Measurements from ENCODE around the gene SMTNL2. TPM values are rescaled to one million over a fixed set of nuclear protein-coding genes. Genes with fewer than 3 reads are reported as not detected.

Gene SMTNL2
- total and polyA plus RNA-seq, 9 of the 15 experiments (the other 6 are each of a cell fraction or from before 2014, with no cell fraction given) = not detected

DNA sequence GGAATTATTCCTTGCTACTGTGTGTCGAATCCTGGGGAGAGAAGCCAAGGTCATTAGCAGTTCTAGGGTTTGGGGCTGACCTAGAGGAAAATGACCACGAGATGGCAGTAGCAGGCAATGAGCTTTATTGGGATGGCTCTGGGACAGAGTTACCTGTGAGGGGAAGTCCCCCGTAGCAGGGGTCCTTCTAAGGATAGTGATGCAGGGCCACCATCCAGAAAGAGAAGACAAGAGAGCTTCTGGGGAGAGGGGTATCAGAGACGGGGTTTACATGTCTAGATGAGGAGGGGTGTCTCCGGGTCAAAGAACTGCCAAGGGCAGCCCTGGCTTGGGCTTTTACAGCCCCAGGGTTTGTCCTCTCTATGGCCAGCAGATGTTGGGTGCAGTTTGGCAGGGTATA is 17.5 kb upstream of the SMTNL2 start:
- Histone ChIP-seq H3K27me3 (ENCODE audit: control insufficient read depth in 2 of 2, insufficient read depth in 2 of 2, low read length in 2 of 2) (peaks cover 9 to 15% of the 10 kb centered on the region in 2 experiments; a peak in 4 of 5 replicates), H3K79me2 (ENCODE audit: control insufficient read depth, insufficient read depth, low read length) (no peaks in the 10 kb centered on the region), H3K9me3 (replicated peaks; ENCODE audit: control insufficient read depth, insufficient read depth, low read depth, low read length) (no peaks in the 10 kb centered on the region), H3K4me1 (replicated peaks in 1 of 2; ENCODE audit: control insufficient read depth in 2 of 2, insufficient read depth in 2 of 2, low read length in 2 of 2) (no peaks in the 10 kb centered on the region; a peak in 1 of 5 replicates), H3K36me3 (ENCODE audit: control insufficient read depth, insufficient read depth, low read length) (no peaks in the 10 kb centered on the region), H3K4me2 (ENCODE audit: insufficient read depth, low read length) (no peak overlapping the region), H3K9ac (ENCODE audit: insufficient read depth in 1 of 2, low read depth in 2 of 2, low read length in 2 of 2) (no peak overlapping the region), H3K4me3 (no peak overlapping the region), H3K27ac (ENCODE audit: extremely low read depth, low read depth, low read length) (no peak overlapping the region), H3K9me1 (ENCODE audit: control insufficient read depth, insufficient read depth, low read length) (no peaks in the 10 kb centered on the region), H2AFZ (ENCODE audit: low read depth, low read length) (no peak overlapping the region), H4K20me1 (replicated peaks; ENCODE audit: control insufficient read depth, insufficient read depth, low read length) (no peaks in the 10 kb centered on the region)
- no peak for TF ChIP-seq SREBF1 (IDR thresholded peaks at IDR 0.05; ENCODE audit: borderline replicate concordance, low read depth, low read length)
- TF ChIP-seq, protein P1, sequence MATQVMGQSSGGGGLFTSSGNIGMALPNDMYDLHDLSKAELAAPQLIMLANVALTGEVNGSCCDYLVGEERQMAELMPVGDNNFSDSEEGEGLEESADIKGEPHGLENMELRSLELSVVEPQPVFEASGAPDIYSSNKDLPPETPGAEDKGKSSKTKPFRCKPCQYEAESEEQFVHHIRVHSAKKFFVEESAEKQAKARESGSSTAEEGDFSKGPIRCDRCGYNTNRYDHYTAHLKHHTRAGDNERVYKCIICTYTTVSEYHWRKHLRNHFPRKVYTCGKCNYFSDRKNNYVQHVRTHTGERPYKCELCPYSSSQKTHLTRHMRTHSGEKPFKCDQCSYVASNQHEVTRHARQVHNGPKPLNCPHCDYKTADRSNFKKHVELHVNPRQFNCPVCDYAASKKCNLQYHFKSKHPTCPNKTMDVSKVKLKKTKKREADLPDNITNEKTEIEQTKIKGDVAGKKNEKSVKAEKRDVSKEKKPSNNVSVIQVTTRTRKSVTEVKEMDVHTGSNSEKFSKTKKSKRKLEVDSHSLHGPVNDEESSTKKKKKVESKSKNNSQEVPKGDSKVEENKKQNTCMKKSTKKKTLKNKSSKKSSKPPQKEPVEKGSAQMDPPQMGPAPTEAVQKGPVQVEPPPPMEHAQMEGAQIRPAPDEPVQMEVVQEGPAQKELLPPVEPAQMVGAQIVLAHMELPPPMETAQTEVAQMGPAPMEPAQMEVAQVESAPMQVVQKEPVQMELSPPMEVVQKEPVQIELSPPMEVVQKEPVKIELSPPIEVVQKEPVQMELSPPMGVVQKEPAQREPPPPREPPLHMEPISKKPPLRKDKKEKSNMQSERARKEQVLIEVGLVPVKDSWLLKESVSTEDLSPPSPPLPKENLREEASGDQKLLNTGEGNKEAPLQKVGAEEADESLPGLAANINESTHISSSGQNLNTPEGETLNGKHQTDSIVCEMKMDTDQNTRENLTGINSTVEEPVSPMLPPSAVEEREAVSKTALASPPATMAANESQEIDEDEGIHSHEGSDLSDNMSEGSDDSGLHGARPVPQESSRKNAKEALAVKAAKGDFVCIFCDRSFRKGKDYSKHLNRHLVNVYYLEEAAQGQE (IDR thresholded peaks at IDR 0.05; ENCODE audit: borderline replicate concordance) = peak; percentile 50; the same call in 1 of the 2 replicates
- TF ChIP-seq, protein P1 (CRISPR knock-in tag; IDR thresholded peaks at IDR 0.05; ENCODE audit: low read depth) = no peak
- TF ChIP-seq SMC3 (conservative IDR thresholded peaks at IDR 0.05; ENCODE audit: insufficient read depth, low read depth, low read length) = 0 out of 2 replicates have a peak, but pooled peaks have one; percentile 54
- peak; percentile 56 to 72 for TF ChIP-seq RAD21 (CRISPR knock-in tag; conservative IDR thresholded peaks at IDR 0.05 in 1 of 2, IDR thresholded peaks at IDR 0.05 in 1 of 2)
- TF ChIP-seq ESRRA (IDR thresholded peaks at IDR 0.05; ENCODE audit: borderline replicate concordance, low read depth) = peak; percentile 39; the same call in 1 of the 2 replicates
- TF ChIP-seq KLF6 (CRISPR knock-in tag; IDR thresholded peaks at IDR 0.05; ENCODE audit: borderline replicate concordance) = no peak
- TF ChIP-seq, protein P2, sequence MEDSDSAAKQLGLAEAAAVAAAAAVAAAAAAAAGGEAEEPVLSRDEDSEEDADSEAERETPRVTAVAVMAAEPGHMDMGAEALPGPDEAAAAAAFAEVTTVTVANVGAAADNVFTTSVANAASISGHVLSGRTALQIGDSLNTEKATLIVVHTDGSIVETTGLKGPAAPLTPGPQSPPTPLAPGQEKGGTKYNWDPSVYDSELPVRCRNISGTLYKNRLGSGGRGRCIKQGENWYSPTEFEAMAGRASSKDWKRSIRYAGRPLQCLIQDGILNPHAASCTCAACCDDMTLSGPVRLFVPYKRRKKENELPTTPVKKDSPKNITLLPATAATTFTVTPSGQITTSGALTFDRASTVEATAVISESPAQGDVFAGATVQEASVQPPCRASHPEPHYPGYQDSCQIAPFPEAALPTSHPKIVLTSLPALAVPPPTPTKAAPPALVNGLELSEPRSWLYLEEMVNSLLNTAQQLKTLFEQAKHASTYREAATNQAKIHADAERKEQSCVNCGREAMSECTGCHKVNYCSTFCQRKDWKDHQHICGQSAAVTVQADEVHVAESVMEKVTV (CRISPR knock-in tag; IDR thresholded peaks at IDR 0.05) = 0 out of 2 replicates have a peak, but pooled peaks have one; percentile 29
- TF ChIP-seq, protein P3, sequence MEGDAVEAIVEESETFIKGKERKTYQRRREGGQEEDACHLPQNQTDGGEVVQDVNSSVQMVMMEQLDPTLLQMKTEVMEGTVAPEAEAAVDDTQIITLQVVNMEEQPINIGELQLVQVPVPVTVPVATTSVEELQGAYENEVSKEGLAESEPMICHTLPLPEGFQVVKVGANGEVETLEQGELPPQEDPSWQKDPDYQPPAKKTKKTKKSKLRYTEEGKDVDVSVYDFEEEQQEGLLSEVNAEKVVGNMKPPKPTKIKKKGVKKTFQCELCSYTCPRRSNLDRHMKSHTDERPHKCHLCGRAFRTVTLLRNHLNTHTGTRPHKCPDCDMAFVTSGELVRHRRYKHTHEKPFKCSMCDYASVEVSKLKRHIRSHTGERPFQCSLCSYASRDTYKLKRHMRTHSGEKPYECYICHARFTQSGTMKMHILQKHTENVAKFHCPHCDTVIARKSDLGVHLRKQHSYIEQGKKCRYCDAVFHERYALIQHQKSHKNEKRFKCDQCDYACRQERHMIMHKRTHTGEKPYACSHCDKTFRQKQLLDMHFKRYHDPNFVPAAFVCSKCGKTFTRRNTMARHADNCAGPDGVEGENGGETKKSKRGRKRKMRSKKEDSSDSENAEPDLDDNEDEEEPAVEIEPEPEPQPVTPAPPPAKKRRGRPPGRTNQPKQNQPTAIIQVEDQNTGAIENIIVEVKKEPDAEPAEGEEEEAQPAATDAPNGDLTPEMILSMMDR (IDR thresholded peaks at IDR 0.05 in 2 of 3, conservative IDR thresholded peaks at IDR 0.05 in 1 of 3; ENCODE audit: insufficient read depth in 2 of 3, low read depth in 1 of 3, low read length in 3 of 3) = peak; percentile 67 to 81 (median 73)
- DNase-seq (ENCODE audit: extremely low read depth in 1 of 4, low spot score in 3 of 4) = peak; percentile 52 to 66 (median 62)
- WGBS (ENCODE audit: insufficient coverage, low coverage, missing lambda C conversion rate) = 2% methylated on average over 4 of the region's 5 CpGs
- peak; percentile 96 for ATAC-seq
- ChIA-PET CTCF (ENCODE audit: low intra/inter-chr PET ratio) (interaction anchor here (1.1 to 3.1 kb wide), 2 partner anchors 57 to 59 kb away, joined by 4 to 27 read pairs; no protein-coding TSS in a partner anchor), POLR2A (interaction anchor here (0.6 to 1.0 kb wide), 2 partner anchors 31 to 148 kb away, joined by 3 read pairs; no protein-coding TSS in a partner anchor)
- FAIRE-seq = peak; percentile 81
- no TSS peak for BruUV-seq (replicated peaks)
- intact Hi-C loops (cut with micrococcal nuclease) (loop anchor here (2.0 to 10.0 kb wide), 2 partner anchors 60 to 138 kb away; partner anchors contain the start of gene PELP1), in situ Hi-C loops (cut with MboI) (loop anchor here (5.0 kb wide), 1 partner anchor 56 kb away; no protein-coding TSS in a partner anchor)
